ENCODE measurements around the gene KATNBL1.

DNA sequence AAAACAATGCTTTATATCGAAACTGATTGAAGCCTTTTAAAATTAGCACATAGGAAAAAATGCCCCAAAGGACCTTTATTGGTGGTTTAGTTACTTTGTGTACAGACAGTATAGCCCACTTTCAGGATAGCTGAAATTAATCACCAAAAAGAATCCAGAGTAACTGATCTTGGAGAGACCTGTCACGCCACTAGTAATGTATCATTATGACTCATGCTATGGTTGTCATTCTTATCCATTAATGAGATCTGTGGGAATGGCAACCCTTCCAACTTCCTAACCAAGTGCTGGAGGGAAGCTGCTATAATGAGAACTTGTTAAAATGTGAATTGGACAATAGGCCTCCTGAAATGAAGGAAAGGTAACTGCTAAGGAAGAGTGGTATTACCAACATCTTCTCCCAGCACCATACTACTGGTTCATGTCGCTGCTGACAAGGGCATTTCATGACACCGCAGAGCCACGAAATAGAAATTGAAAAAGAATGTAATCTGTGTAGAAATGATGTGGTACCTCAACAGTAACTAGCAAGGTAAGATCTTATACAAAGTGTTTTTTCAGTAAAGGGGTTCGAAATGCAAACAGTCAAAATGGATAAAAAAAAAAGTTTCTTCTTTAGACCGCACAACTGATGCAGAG, 7.8 kb upstream of the KATNBL1 start:
- TF ChIP-seq, protein P1, sequence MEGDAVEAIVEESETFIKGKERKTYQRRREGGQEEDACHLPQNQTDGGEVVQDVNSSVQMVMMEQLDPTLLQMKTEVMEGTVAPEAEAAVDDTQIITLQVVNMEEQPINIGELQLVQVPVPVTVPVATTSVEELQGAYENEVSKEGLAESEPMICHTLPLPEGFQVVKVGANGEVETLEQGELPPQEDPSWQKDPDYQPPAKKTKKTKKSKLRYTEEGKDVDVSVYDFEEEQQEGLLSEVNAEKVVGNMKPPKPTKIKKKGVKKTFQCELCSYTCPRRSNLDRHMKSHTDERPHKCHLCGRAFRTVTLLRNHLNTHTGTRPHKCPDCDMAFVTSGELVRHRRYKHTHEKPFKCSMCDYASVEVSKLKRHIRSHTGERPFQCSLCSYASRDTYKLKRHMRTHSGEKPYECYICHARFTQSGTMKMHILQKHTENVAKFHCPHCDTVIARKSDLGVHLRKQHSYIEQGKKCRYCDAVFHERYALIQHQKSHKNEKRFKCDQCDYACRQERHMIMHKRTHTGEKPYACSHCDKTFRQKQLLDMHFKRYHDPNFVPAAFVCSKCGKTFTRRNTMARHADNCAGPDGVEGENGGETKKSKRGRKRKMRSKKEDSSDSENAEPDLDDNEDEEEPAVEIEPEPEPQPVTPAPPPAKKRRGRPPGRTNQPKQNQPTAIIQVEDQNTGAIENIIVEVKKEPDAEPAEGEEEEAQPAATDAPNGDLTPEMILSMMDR (IDR thresholded peaks at IDR 0.05): no peak
- TF ChIP-seq POLR2AphosphoS5 (IDR thresholded peaks at IDR 0.05) (no peak), POLR2A (IDR thresholded peaks at IDR 0.05) (no peak)
